Ovary (tissue), 9 donors: ENCODE results near the gene FRMD4A. TPM values are rescaled to one million over a fixed set of nuclear protein-coding genes. Genes with fewer than 3 reads are reported as not detected.

Experiments
- DNase-seq, 5 donors: peaks; one replicate each; pipeline ENCODE4 v3.0.0-alpha.2; 2019 to 2020
- H3K27ac ChIP-seq, 2 donors: fragments of 200-600 bp; one replicate each; pipeline versions ENCODE4 v1.5.1 to v1.8.0; 2019 to 2022
- H3K27me3 ChIP-seq: fragments of 200-600 bp; one replicate; pipeline ENCODE4 v1.8.0; 2022
- H3K36me3 ChIP-seq: fragments of 200-600 bp; sonication (generic); one replicate; pipeline ENCODE4 v1.5.1; 2019
- H3K4me1 ChIP-seq: one replicate; pipeline ENCODE4 v1.8.1; 2013; ENCODE audit warnings: mild to moderate bottlenecking, moderate library complexity; ENCODE audit not compliant: insufficient read depth
- H3K4me3 ChIP-seq: fragments of 200-600 bp; sonication (generic); one replicate; pipeline ENCODE4 v1.5.1; 2017
- H3K9me3 ChIP-seq, 2 donors: fragments of 200-600 bp in 1 of 2; sonication (generic) in 1 of 2; one replicate each; pipeline versions ENCODE4 v1.5.1 to v1.8.1; 2013 to 2019; ENCODE audit warnings: mild to moderate bottlenecking in 1 of 2, moderate library complexity in 1 of 2
- CTCF ChIP-seq, 3 donors: fragments of 450-650 bp in 2 of 3; fragments of 200-600 bp in 1 of 3; IDR thresholded peaks; one replicate each; pipeline versions ENCODE4 v1.5.1 to v1.8.0; 2016 to 2022; ENCODE audit warnings: antibody characterized with exemption in 3 of 3, mild to moderate bottlenecking in 1 of 3
- EP300 ChIP-seq: sonication (generic); formaldehyde crosslinking; IDR thresholded peaks from one replicate; pipeline ENCODE4 v1.6.1; 2017; ENCODE audit warnings: antibody characterized with exemption
- POLR2A ChIP-seq: fragments of 450-650 bp; IDR thresholded peaks from one replicate; pipeline ENCODE4 v1.6.1; 2017; ENCODE audit warnings: antibody characterized with exemption, mild to moderate bottlenecking, moderate library complexity
- WGBS, 3 donors: extraction: QIAGEN DNeasy Blood & Tissue Kit in 1 of 3; methylation state at CpG; one replicate each; pipeline versions ENCODE4 v1.1.5 to v1.1.7; 2013 to 2017; 5-methylcytosine and 5-hydroxymethylcytosine counted together
- intact Hi-C, 4 donors: fragments of 100-400 bp; cut with DNase I; formaldehyde crosslinking; loops; one replicate each; pipeline versions ENCODE4 v1.11.0 to v1.15.1; 2022 to 2023
- polyA plus RNA-seq, 2 donors: library from polyadenylated mRNA; stranded (reverse); fragments of 200-250 nt in 1 of 2; fragments of 350-450 nt in 1 of 2; fragmentation: Illumina TruSeq in 1 of 2; extraction: RNeasy Lipid Tissue Mini Kit (QIAGEN cat#74804) in 1 of 2; gene quantifications; one replicate each; pipeline ENCODE4 v1.2.3, GENCODE V29; 2013 to 2014
- total RNA-seq, 7 donors: library from RNA; depleted of rRNA in 2 of 7; stranded (reverse); fragments of >200 nt in 2 of 7; fragmentation: NEBNext Ultra II Directional in 3 of 7; extraction: Animal tissue kit (Norgen Biotek cat#: 25700) in 3 of 7; gene quantifications; one replicate each; pipeline versions ENCODE4 v1.1.0 to v1.2.4, GENCODE V29; 2016 to 2023
- donor health status: DM: no; HTN: no; CAD: no; lungs with moderate emphysema.
- donor health status: DM: no; HTN: no; CAD: no.
- donor health status: Bipolar disorder and iron deficiency.
- donor health status: DM: yes; HTN: yes; CAD: no.
- donor health status: DM: no; HTN: no; CAD: no.
- donor health status: DM: yes; HTN: yes; CAD: no.

Gene FRMD4A
- total and polyA plus RNA-seq, 9 donors, result 5.5 to 24.7 (median 11.3) TPM

DNA sequence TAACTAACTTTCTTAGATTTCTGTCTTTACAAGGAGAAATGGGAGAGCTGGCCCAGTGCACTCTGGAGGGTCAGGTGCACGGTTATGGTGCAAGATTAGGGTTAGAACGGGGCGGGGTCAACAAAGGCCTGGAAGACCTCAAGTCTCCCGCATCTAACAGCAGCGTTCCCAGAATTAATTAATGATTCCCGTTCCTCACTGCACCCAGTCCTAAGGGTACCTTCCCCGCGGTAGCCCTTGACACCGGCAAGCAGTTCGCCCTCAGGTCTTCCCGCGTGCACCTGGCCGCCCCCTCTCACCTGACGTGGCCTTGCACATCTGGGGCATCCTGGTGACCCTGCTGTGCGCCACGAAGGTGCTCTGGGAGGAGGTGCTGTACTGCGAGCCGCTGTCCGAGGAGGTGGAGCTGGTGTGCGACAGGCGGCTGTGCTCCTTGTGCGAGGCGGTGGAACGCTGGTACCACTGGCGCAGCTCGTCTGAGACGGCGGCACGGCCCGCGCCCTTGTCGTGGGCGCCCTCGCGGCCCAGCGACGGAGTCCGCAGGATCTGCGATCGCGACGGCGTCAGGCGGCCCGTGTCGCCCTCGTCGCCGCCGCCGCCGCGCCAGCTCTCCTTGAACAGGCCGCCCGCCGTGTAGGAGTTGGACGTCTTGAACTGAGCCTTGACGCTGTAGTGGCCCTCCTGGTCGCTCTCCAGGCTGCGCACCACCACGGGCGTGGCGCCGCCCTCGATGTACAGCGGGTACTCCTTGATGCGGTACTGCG is 674.2 kb downstream of the FRMD4A start:
- TF ChIP-seq POLR2A, result no peak
- no peak for TF ChIP-seq CTCF (IDR thresholded peaks at IDR 0.05)
- no peak for TF ChIP-seq EP300
- intact Hi-C loops, result no loop called here
- H3K4me3 ChIP-seq, result no peak overlapping the region
- no peaks in the 10 kb centered on the region for H3K27me3 ChIP-seq
- no peak for DNase-seq
- no peaks in the 10 kb centered on the region for H3K9me3 ChIP-seq
- no peaks in the 10 kb centered on the region for H3K36me3 ChIP-seq
- 86 to 90% (median 89%) methylated on average over 65 to 68 of the region's 68 CpGs for WGBS, 3 donors
- H3K4me1 ChIP-seq, result peaks cover 1% of the 10 kb centered on the region
- H3K27ac ChIP-seq, result no peak overlapping the region

GRCh38 chr10:13654846-13655245 is 675.9 kb downstream of the FRMD4A start:
- no peak for TF ChIP-seq POLR2A
- no peak for TF ChIP-seq CTCF (IDR thresholded peaks at IDR 0.05)
- no peak for TF ChIP-seq EP300
- 93 to 96% (median 94%) methylated on average over 4 of the region's 4 CpGs for WGBS, 3 donors
- Histone ChIP-seq H3K27me3 (no peaks in the 10 kb centered on the region), H3K4me3 (no peak overlapping the region), H3K9me3 (no peaks in the 10 kb centered on the region), H3K4me1 (no peaks in the 10 kb centered on the region), H3K27ac (no peak overlapping the region), H3K36me3 (no peaks in the 10 kb centered on the region)
- DNase-seq, result no peak
- intact Hi-C loops, result no loop called here

DNA sequence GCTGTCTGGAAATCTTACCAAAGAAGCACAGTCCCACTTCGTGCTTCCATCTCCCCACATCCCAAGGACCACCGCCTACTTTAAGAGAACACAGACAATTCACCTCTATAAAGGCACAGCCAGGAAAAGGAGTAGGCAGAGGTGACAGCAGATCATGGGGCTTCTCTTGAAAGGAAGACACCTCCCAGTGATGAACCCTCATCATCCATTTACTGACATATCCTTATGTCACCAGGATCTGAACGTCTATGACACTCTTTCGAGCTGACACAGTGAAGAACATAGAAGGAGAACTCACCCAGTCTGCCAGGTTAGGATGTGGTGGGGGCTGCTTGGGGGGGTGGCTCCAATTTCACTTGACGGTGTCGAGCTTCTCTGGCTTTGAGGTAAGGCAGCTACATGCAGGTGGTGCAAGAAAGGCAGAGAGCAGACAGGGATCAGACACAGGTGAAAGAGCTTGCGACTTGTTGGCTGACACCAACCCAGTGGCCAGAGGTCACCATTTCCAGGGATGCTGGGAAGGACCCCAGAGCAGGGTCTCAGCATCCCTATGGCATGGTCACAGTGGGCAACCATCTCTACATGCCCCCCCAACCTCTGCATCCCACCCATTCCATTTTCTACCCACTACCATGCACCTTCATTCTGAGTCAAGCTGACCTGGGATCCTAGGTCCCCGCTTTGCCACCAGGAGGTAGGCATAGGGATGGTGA is 676.5 kb downstream of the FRMD4A start:
- intact Hi-C loops, result no loop called here
- TF ChIP-seq CTCF (IDR thresholded peaks at IDR 0.05), result no peak
- no peak for TF ChIP-seq POLR2A
- no peak for TF ChIP-seq EP300
- Histone ChIP-seq H3K4me1 (no peaks in the 10 kb centered on the region), H3K36me3 (no peaks in the 10 kb centered on the region), H3K9me3 (no peaks in the 10 kb centered on the region), H3K4me3 (no peak overlapping the region), H3K27ac (no peak overlapping the region), H3K27me3 (no peaks in the 10 kb centered on the region)
- WGBS, 3 donors, result 92 to 98% (median 94%) methylated on average over 8 of the region's 8 CpGs
- DNase-seq, result no peak

DNA sequence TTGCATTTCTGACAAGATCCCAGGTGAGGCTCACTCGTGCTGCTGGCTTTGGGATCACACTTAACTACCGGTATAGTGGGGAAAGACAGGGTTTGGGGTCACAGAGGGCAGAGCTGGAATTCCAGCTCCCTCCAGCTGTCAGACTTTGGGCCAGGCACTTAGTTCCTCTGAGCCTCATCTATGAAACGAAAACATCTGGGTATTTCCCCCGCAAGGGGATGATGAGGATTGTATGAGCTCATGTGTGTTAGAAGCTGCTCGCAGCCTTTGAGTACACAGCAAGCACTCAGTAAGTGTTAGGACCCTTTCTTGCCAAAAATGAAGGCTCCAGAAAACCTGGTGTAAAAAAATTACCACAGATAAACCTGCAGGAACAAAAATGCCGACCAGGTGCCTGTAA is 677.9 kb downstream of the FRMD4A start:
- Histone ChIP-seq H3K27me3 (no peaks in the 10 kb centered on the region), H3K4me1 (no peaks in the 10 kb centered on the region), H3K27ac (no peak overlapping the region), H3K36me3 (no peaks in the 10 kb centered on the region), H3K4me3 (no peak overlapping the region), H3K9me3 (no peaks in the 10 kb centered on the region)
- TF ChIP-seq CTCF (IDR thresholded peaks at IDR 0.05), result no peak
- no peak for TF ChIP-seq POLR2A
- no peak for TF ChIP-seq EP300
- intact Hi-C loops, result no loop called here
- WGBS, 3 donors, result 43 to 51% (median 48%) methylated on average over 6 of the region's 6 CpGs
- no peak for DNase-seq
